ENCODE results near the gene HELZ. TPM values are rescaled to one million over a fixed set of nuclear protein-coding genes. Genes with fewer than 3 reads are reported as not detected.

Gene HELZ
- total and polyA plus RNA-seq, 2 experiments from 2014 or later = 32.7 to 77.2 TPM

DNA sequence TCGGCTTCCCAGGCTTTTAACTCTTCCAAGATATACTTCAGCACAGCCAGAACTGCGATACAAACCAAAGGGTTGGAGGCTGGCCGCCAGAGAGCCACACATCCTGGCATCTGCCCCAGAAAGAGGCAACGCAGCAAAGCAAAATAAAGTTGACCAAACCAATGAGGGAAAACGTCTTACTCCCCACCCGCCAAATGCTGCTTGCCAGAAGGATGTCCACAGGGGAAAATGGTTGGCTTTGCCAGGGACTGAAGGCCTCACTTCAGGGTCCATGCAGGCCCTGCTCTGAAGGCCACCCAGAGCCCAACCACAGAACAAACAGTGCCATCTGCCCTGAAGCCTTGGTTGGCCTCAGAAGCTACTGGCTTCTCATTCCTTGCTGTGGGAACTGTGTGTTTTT lies 185.6 kb downstream of the HELZ start:
- 94% methylated on average over 6 of the region's 6 CpGs for WGBS (ENCODE audit: low lambda C conversion rate, missing lambda C conversion rate)
- H3K27ac ChIP-seq = no peak overlapping the region
- no peak for DNase-seq (ENCODE audit: low spot score)
- no peaks in the 10 kb centered on the region for H3K9me2 ChIP-seq (replicated peaks; ENCODE audit: insufficient read depth)
- no peaks in the 10 kb centered on the region for H3K9me3 ChIP-seq (ENCODE audit: low read depth)
- TF ChIP-seq, protein P1, sequence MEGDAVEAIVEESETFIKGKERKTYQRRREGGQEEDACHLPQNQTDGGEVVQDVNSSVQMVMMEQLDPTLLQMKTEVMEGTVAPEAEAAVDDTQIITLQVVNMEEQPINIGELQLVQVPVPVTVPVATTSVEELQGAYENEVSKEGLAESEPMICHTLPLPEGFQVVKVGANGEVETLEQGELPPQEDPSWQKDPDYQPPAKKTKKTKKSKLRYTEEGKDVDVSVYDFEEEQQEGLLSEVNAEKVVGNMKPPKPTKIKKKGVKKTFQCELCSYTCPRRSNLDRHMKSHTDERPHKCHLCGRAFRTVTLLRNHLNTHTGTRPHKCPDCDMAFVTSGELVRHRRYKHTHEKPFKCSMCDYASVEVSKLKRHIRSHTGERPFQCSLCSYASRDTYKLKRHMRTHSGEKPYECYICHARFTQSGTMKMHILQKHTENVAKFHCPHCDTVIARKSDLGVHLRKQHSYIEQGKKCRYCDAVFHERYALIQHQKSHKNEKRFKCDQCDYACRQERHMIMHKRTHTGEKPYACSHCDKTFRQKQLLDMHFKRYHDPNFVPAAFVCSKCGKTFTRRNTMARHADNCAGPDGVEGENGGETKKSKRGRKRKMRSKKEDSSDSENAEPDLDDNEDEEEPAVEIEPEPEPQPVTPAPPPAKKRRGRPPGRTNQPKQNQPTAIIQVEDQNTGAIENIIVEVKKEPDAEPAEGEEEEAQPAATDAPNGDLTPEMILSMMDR (IDR thresholded peaks at IDR 0.05; ENCODE audit: poor library complexity) = no peak
- TF ChIP-seq EZH2 (IDR thresholded peaks at IDR 0.05; ENCODE audit: borderline replicate concordance) (no peak), EZH2phosphoT487 (IDR thresholded peaks at IDR 0.05; ENCODE audit: low read depth, severe bottlenecking, unreplicated experiment) (no peak)
- no peaks in the 10 kb centered on the region for H3K36me3 ChIP-seq (replicated peaks; ENCODE audit: insufficient read depth, low read depth)
- no peaks in the 10 kb centered on the region for H3K27me3 ChIP-seq
- H2AFZ ChIP-seq = no peak overlapping the region
- no peaks in the 10 kb centered on the region for H4K20me1 ChIP-seq (ENCODE audit: insufficient read depth, poor library complexity, severe bottlenecking)
- no peaks in the 10 kb centered on the region for H3K4me1 ChIP-seq (ENCODE audit: insufficient read depth)
- H3K4me3 ChIP-seq = no peak overlapping the region
- no peaks in the 10 kb centered on the region for H3K79me2 ChIP-seq
- H3K4me2 ChIP-seq = no peak overlapping the region

DNA sequence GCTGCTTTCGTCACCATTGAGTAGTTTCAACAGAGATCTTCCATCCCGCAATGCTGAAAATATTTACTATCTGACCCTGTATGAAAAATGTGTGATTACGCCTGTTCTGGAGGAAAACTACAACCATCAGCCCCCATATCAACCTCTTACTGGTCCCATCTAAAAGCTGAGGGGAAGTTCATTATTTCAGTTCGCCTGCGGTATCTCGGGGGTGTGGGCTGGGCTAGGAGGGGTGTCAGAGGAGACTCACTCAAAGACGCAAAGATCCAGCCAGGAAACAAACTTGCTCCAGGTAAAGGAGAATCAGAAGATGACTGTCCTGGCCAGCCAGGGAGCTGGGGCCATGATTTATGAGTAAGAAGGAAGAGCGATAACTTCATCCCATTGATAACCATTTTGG lies 187.0 kb downstream of the HELZ start:
- Histone ChIP-seq H3K4me2 (no peak overlapping the region), H3K4me3 (no peak overlapping the region), H3K9me2 (replicated peaks; ENCODE audit: insufficient read depth) (no peaks in the 10 kb centered on the region), H3K36me3 (replicated peaks; ENCODE audit: insufficient read depth, low read depth) (no peaks in the 10 kb centered on the region), H4K20me1 (ENCODE audit: insufficient read depth, poor library complexity, severe bottlenecking) (no peaks in the 10 kb centered on the region), H3K27ac (no peak overlapping the region), H3K4me1 (ENCODE audit: insufficient read depth) (no peaks in the 10 kb centered on the region), H3K79me2 (no peaks in the 10 kb centered on the region), H2AFZ (no peak overlapping the region), H3K27me3 (no peaks in the 10 kb centered on the region), H3K9me3 (ENCODE audit: low read depth) (no peaks in the 10 kb centered on the region)
- TF ChIP-seq, protein P1 (IDR thresholded peaks at IDR 0.05; ENCODE audit: poor library complexity) = no peak
- no peak for TF ChIP-seq EZH2 (IDR thresholded peaks at IDR 0.05; ENCODE audit: borderline replicate concordance)
- whole genome bisulfite sequencing (ENCODE audit: low lambda C conversion rate, missing lambda C conversion rate) = 96% methylated on average over 8 of the region's 8 CpGs
- no peak for DNase-seq (ENCODE audit: low spot score)

DNA sequence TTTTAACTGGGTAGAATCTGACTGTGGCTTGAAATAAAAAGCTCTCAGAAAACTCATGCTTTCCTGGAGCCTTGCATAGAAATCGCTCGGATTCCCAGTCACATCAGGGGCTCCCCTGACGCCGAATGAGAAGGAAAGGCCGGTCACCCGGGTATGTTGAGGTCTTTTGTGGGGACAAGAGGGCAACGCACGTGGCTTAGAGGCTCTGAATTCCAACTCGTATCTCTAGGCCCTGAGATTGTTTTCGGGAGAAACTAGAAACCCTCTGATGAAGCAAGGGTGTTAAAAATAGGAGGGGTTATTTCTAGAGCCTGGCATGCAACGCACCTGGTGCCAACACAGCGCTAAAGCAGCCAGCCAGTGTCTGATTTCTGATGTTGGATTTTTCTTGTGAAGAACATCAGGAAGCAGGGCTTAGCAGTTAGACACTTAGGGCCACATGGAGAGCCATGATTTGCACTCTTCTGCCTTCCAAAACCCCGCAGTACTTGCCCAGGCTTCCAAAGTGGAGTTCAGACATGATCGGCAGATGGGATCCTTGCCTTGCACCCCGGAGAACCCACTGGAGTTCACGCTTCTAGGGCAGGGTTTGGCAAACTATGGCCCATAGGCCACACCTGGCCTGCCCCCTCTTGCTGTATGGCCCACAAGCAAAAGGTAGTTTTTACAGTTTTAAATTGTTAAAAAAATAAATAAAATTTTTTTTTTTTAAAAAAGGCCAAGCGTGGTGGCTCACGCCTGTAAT lies 188.1 kb downstream of the HELZ start:
- H3K4me2 ChIP-seq = no peak overlapping the region
- H3K27me3 ChIP-seq = no peaks in the 10 kb centered on the region
- no peak for DNase-seq (ENCODE audit: low spot score)
- H3K36me3 ChIP-seq (replicated peaks; ENCODE audit: insufficient read depth, low read depth) = no peaks in the 10 kb centered on the region
- no peaks in the 10 kb centered on the region for H3K9me2 ChIP-seq (replicated peaks; ENCODE audit: insufficient read depth)
- H4K20me1 ChIP-seq (ENCODE audit: insufficient read depth, poor library complexity, severe bottlenecking) = no peaks in the 10 kb centered on the region
- no peaks in the 10 kb centered on the region for H3K79me2 ChIP-seq
- no peak overlapping the region for H3K4me3 ChIP-seq
- H3K9me3 ChIP-seq (ENCODE audit: low read depth) = no peaks in the 10 kb centered on the region
- no peak overlapping the region for H3K27ac ChIP-seq
- H3K4me1 ChIP-seq (ENCODE audit: insufficient read depth) = no peaks in the 10 kb centered on the region
- TF ChIP-seq, protein P1 (IDR thresholded peaks at IDR 0.05; ENCODE audit: poor library complexity) = no peak
- TF ChIP-seq EZH2phosphoT487 (IDR thresholded peaks at IDR 0.05; ENCODE audit: low read depth, severe bottlenecking, unreplicated experiment) = no peak
- TF ChIP-seq EZH2 (IDR thresholded peaks at IDR 0.05; ENCODE audit: borderline replicate concordance) = no peak
- 90% methylated on average over 18 of the region's 18 CpGs for WGBS (ENCODE audit: low lambda C conversion rate, missing lambda C conversion rate)
- no peak overlapping the region for H2AFZ ChIP-seq
